ENCODE data around the gene TTLL11.

- TF ChIP-seq POLR2A (IDR thresholded peaks at IDR 0.05; ENCODE audit: low read depth, low read length) (no peak), POLR2AphosphoS5 (IDR thresholded peaks at IDR 0.05; ENCODE audit: low read depth, low read length) (no peak), TAF1 (IDR thresholded peaks at IDR 0.05; ENCODE audit: low read depth, low read length) (no peak), PAX5 (IDR thresholded peaks at IDR 0.05; ENCODE audit: insufficient read depth, low read length, severe bottlenecking) (no peak), SPI1 (IDR thresholded peaks at IDR 0.05; ENCODE audit: low read depth, low read length) (no peak)
Measured at GRCh38 chr9:121839726-121840500, 253.2 kb downstream of the TTLL11 start.

Data from GM12891 (cell line).